ENCODE results near the gene ZCCHC24.

GRCh38 chr10:79387466-79387973 lies 57.9 kb downstream of the ZCCHC24 start:
- no peak for TF ChIP-seq CTCF (IDR thresholded peaks at IDR 0.05)
- no peak for TF ChIP-seq POLR2A (IDR thresholded peaks at IDR 0.05)

All from Peyer's patch (tissue), 4 donors.